Upper lobe of left lung (tissue), 4 donors: Measurements from ENCODE around the gene TRPC4.

Experiments used
- CTCF ChIP-seq, 6 experiments: fragments of 450-650 bp in 4 of 6; fragments of 200-600 bp in 2 of 6; sonication (generic) in 2 of 6; IDR thresholded peaks; one replicate each; pipeline ENCODE4 v1.5.1; 2016 to 2019; ENCODE audit warnings: antibody characterized with exemption in 6 of 6
- POLR2AphosphoS5 ChIP-seq, 2 donors: sonication (generic); formaldehyde crosslinking; IDR thresholded peaks; one replicate each; pipeline ENCODE4 v1.5.1; 2017; ENCODE audit warnings: antibody characterized with exemption in 2 of 2

DNA sequence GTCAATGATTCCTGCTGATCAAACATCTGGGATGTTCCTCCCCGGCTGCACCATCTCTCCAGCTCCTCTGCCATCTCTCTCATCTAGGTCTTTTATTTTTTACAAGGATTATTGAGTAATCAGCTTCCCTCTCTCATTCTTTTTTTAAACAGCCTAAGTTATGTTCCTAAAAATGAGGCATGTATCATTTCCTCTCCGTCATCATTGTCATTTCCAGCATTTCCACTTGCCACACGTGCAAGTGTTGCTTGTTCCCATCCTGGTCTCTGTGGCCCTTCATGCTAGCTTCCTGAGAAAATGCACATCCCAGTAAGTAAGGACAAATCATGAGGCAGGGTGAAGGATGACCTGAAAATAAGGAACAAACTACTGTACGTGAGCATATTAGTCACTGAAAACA lies 168.3 kb downstream of the TRPC4 start:
- TF ChIP-seq CTCF (IDR thresholded peaks at IDR 0.05) (no peak), POLR2AphosphoS5 (IDR thresholded peaks at IDR 0.05) (peak; percentile 46 to 80)
